ENCODE data around the gene MTCL1.

DNA sequence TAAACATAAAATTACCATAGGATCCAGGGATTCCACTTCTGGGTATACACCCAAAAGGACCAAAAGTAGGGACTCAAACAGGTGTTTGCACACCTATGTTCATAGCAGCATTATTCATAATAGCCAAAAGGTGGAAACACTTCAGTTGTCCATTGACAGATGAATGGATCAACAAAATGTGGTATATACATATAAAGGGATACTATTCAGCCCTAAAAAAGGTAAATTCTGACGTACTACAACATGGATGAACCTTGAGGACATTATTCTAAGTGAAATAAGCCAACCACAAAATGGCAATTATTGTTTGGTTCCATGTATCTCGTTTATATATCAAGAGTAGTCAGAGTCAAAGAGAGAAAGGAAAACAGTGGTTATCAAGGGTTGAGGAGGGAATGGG is 128.1 kb downstream of the MTCL1 start:
- TF ChIP-seq, protein P1, sequence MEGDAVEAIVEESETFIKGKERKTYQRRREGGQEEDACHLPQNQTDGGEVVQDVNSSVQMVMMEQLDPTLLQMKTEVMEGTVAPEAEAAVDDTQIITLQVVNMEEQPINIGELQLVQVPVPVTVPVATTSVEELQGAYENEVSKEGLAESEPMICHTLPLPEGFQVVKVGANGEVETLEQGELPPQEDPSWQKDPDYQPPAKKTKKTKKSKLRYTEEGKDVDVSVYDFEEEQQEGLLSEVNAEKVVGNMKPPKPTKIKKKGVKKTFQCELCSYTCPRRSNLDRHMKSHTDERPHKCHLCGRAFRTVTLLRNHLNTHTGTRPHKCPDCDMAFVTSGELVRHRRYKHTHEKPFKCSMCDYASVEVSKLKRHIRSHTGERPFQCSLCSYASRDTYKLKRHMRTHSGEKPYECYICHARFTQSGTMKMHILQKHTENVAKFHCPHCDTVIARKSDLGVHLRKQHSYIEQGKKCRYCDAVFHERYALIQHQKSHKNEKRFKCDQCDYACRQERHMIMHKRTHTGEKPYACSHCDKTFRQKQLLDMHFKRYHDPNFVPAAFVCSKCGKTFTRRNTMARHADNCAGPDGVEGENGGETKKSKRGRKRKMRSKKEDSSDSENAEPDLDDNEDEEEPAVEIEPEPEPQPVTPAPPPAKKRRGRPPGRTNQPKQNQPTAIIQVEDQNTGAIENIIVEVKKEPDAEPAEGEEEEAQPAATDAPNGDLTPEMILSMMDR (IDR thresholded peaks at IDR 0.05), result no peak
- no peak for TF ChIP-seq POLR2A (IDR thresholded peaks at IDR 0.05)
